HepG2 (cell line): Measurements from ENCODE around the gene HSF4. TPM values are rescaled to one million over a fixed set of nuclear protein-coding genes. Genes with fewer than 3 reads are reported as not detected.

Experiments
- ATF7-NPFF ChIP-seq: sonication (generic); formaldehyde crosslinking; IDR thresholded peaks from 2 replicates; pipeline ENCODE4 v1.8.1; 2023; ENCODE audit warnings: mild to moderate bottlenecking, low read depth, missing genetic modification reagents, moderate library complexity
- CREBL2 ChIP-seq: sonication (generic); formaldehyde crosslinking; IDR thresholded peaks from 2 replicates; pipeline ENCODE4 v1.8.1; 2023; ENCODE audit warnings: missing genetic modification reagents, mild to moderate bottlenecking, borderline replicate concordance
- DNMT1 ChIP-seq: sonication (generic); formaldehyde crosslinking; IDR thresholded peaks from 2 replicates; pipeline ENCODE4 v1.5.1; 2020; ENCODE audit warnings: mild to moderate bottlenecking, missing genetic modification reagents
- FOXJ3 ChIP-seq: sonication (generic); formaldehyde crosslinking; IDR thresholded peaks from 2 replicates; pipeline ENCODE4 v1.4.0; 2020; ENCODE audit warnings: missing genetic modification reagents, mild to moderate bottlenecking, borderline replicate concordance
- GATAD2A ChIP-seq: IDR thresholded peaks from 2 replicates; pipeline ENCODE4 v1.6.1; 2016
- HNRNPK ChIP-seq: fragments of 200-400 bp; formaldehyde crosslinking; IDR thresholded peaks from 2 replicates; pipeline ENCODE4 v1.6.1; 2018; ENCODE audit warnings: low read length, low read depth, moderate library complexity, mild to moderate bottlenecking; ENCODE audit not compliant: poor library complexity, severe bottlenecking
- MXD1 ChIP-seq: sonication (generic); formaldehyde crosslinking; IDR thresholded peaks from 2 replicates; pipeline ENCODE4 v1.4.0; 2020; ENCODE audit warnings: mild to moderate bottlenecking, missing genetic modification reagents
- MXD3 ChIP-seq: IDR thresholded peaks from 2 replicates; pipeline ENCODE4 v1.6.1; 2016; ENCODE audit warnings: mild to moderate bottlenecking, missing biosample characterization, missing genetic modification reagents
- NCOA1 ChIP-seq: sonication (generic); formaldehyde crosslinking; IDR thresholded peaks from 2 replicates; pipeline ENCODE4 v1.9.0; 2021; ENCODE audit warnings: missing genetic modification reagents
- NCOA5 ChIP-seq: sonication (generic); formaldehyde crosslinking; IDR thresholded peaks from 2 replicates; pipeline ENCODE4 v1.4.0; 2020; ENCODE audit warnings: missing genetic modification reagents
- PHB2 ChIP-seq: fragments of 450-650 bp; IDR thresholded peaks from 2 replicates; pipeline ENCODE4 v1.6.1; 2018; ENCODE audit not compliant: partially characterized antibody
- POLR2A ChIP-seq, 2 experiments: IDR thresholded peaks; 2 replicates each; pipeline ENCODE4 v1.6.1; 2011; ENCODE audit warnings: low read depth in 2 of 2, low read length in 2 of 2, mild to moderate bottlenecking in 1 of 2, moderate library complexity in 1 of 2; ENCODE audit not compliant: insufficient read depth in 1 of 2
- RARG ChIP-seq: sonication (generic); formaldehyde crosslinking; IDR thresholded peaks from 2 replicates; pipeline ENCODE4 v1.4.0; 2020; ENCODE audit warnings: low read depth, mild to moderate bottlenecking, missing genetic modification reagents
- SP140L ChIP-seq: sonication (generic); formaldehyde crosslinking; IDR thresholded peaks from 2 replicates; pipeline ENCODE4 v1.4.0; 2020; ENCODE audit warnings: missing genetic modification reagents, borderline replicate concordance
- SYNCRIP ChIP-seq: fragments of 200-400 bp; formaldehyde crosslinking; IDR thresholded peaks from 2 replicates; pipeline ENCODE4 v1.6.1; 2018; ENCODE audit warnings: mild to moderate bottlenecking, low read depth, low read length; ENCODE audit not compliant: insufficient read depth
- TCF7 ChIP-seq: sonication (generic); IDR thresholded peaks from 2 replicates; pipeline ENCODE4 v1.6.1; 2016; ENCODE audit warnings: antibody characterized with exemption, low read depth
- XBP1 ChIP-seq: sonication (generic); formaldehyde crosslinking; IDR thresholded peaks from 2 replicates; pipeline ENCODE4 v1.5.0; 2020; ENCODE audit warnings: missing genetic modification reagents
- ZC3H13 ChIP-seq: sonication (generic); formaldehyde crosslinking; IDR thresholded peaks from 2 replicates; pipeline ENCODE4 v1.8.1; 2023; ENCODE audit warnings: mild to moderate bottlenecking, missing genetic modification reagents, moderate library complexity
- ZMAT3 ChIP-seq: sonication (generic); formaldehyde crosslinking; conservative IDR thresholded peaks from 2 replicates; pipeline ENCODE4 v1.7.0; 2021; ENCODE audit warnings: missing genetic modification reagents
- ZNF10 ChIP-seq: sonication (generic); formaldehyde crosslinking; IDR thresholded peaks from 2 replicates; pipeline ENCODE4 v1.4.0; 2020; ENCODE audit warnings: mild to moderate bottlenecking, low read depth, missing genetic modification reagents, borderline replicate concordance
- ZNF230 ChIP-seq: sonication (generic); formaldehyde crosslinking; IDR thresholded peaks from 2 replicates; pipeline ENCODE4 v1.4.0; 2020; ENCODE audit warnings: mild to moderate bottlenecking, missing genetic modification reagents
- ZNF33B ChIP-seq: sonication (generic); formaldehyde crosslinking; IDR thresholded peaks from 2 replicates; pipeline ENCODE4 v1.5.1; 2020; ENCODE audit warnings: mild to moderate bottlenecking, missing genetic modification reagents
- ZNF652 ChIP-seq: IDR thresholded peaks from 2 replicates; pipeline ENCODE4 v1.6.1; 2016; ENCODE audit warnings: low read depth, borderline replicate concordance
- ZNF710 ChIP-seq: sonication (generic); formaldehyde crosslinking; IDR thresholded peaks from 2 replicates; pipeline ENCODE4 v1.5.0; 2020; ENCODE audit warnings: mild to moderate bottlenecking, missing genetic modification reagents, borderline replicate concordance
- ZNF713 ChIP-seq: sonication (generic); formaldehyde crosslinking; IDR thresholded peaks from 2 replicates; pipeline ENCODE4 v1.4.0; 2020; ENCODE audit warnings: mild to moderate bottlenecking, missing genetic modification reagents
- ZSCAN21 ChIP-seq: sonication (generic); formaldehyde crosslinking; IDR thresholded peaks from 2 replicates; pipeline ENCODE4 v1.8.0; 2022; ENCODE audit warnings: mild to moderate bottlenecking, missing genetic modification reagents, moderate library complexity, borderline replicate concordance
- ZSCAN31 ChIP-seq: sonication (generic); formaldehyde crosslinking; IDR thresholded peaks from 2 replicates; pipeline ENCODE4 v1.5.0; 2020; ENCODE audit warnings: low read depth, mild to moderate bottlenecking, missing genetic modification reagents
- polyA plus RNA-seq, 8 experiments: library from polyadenylated mRNA; depleted of rRNA in 3 of 8; stranded (reverse) in 7 of 8; unstranded in 1 of 8; fragments of >200 nt; fragmentation: Illumina TruSeq in 4 of 8; extraction: Trizol in 4 of 8; gene quantifications; 2 replicates each; pipeline versions ENCODE4 v1.2.1 to v1.2.3, GENCODE V29; 2011 to 2016; ENCODE audit warnings: low read depth in 4 of 8, missing spikeins in 1 of 8, mixed read lengths in 1 of 8; ENCODE audit not compliant: insufficient read depth in 1 of 8
- total RNA-seq, 5 experiments: library from RNA; depleted of rRNA; stranded (reverse); fragments of >200 nt; fragmentation: Illumina TruSeq; extraction: Trizol; gene quantifications; 2 replicates each; pipeline ENCODE4 v1.2.3, GENCODE V29; 2016; ENCODE audit warnings: low read depth in 1 of 5

Gene HSF4
- total and polyA plus RNA-seq, 2 of the 13 experiments (the other 11 are each of a cell fraction or from before 2014, with no cell fraction given) = 3.5 to 16.9 TPM

GRCh38 chr16:67155295-67156142 is 9.0 kb upstream of the HSF4 start (continued):
- TF ChIP-seq ZNF710 (CRISPR knock-in tag) (peak; percentile 32; the same call in 1 of the 2 replicates), ZNF33B (no peak), FOXJ3 (CRISPR knock-in tag) (no peak), ZMAT3 (CRISPR knock-in tag) (no peak), NCOA5 (CRISPR knock-in tag) (no peak), MXD1 (CRISPR knock-in tag) (no peak; the same call in 1 of the 2 replicates), XBP1 (CRISPR knock-in tag) (no peak), TCF7 (no peak), ATF7-NPFF (CRISPR knock-in tag) (peak; percentile 78), ZNF230 (CRISPR knock-in tag) (peak; percentile 70), ZNF10 (no peak), HNRNPK (peak; percentile 86), ZNF713 (CRISPR knock-in tag) (no peak), NCOA1 (CRISPR knock-in tag) (no peak), DNMT1 (peak; percentile 97), POLR2A (IDR thresholded peaks at IDR 0.05; ENCODE audit: insufficient read depth in 1 of 2, low read depth in 2 of 2, low read length in 2 of 2) (no peak), MXD3 (peak; percentile 71; the same call in 1 of the 2 replicates), CREBL2 (no peak), SYNCRIP (no peak), PHB2 (no peak), RARG (CRISPR knock-in tag) (no peak), ZSCAN21 (CRISPR knock-in tag) (peak; percentile 89; the same call in 1 of the 2 replicates), SP140L (CRISPR knock-in tag) (no peak), ZC3H13 (CRISPR knock-in tag) (0 out of 2 replicates have a peak, but pooled peaks have one; percentile 14), ZSCAN31 (CRISPR knock-in tag) (no peak), GATAD2A (CRISPR knock-in tag) (no peak), ZNF652 (CRISPR knock-in tag) (no peak)
